GM12878 (cell line): ENCODE results near the gene TMEM198.

ENCODE experiments used
- CEBPB ChIP-seq, 2 experiments: fragments of 150-350 bp in 1 of 2; IDR thresholded peaks; 2 replicates each; pipeline ENCODE4 v1.6.1; 2012 to 2014; ENCODE audit warnings: low read depth in 2 of 2, low read length in 2 of 2, borderline replicate concordance in 1 of 2, inconsistent platforms in 1 of 2
- CREB1 ChIP-seq: IDR thresholded peaks from 2 replicates; pipeline ENCODE4 v1.6.1; 2012; ENCODE audit warnings: low read depth, mild to moderate bottlenecking, inconsistent platforms
- GABPA ChIP-seq: IDR thresholded peaks from 2 replicates; pipeline ENCODE4 v1.6.1; 2014; ENCODE audit warnings: antibody characterized with exemption, low read depth, mild to moderate bottlenecking, inconsistent platforms
- HDAC2 ChIP-seq: fragments of 200-600 bp; sonication (generic); IDR thresholded peaks from 2 replicates; pipeline ENCODE4 v1.6.1; 2017
- JUNB ChIP-seq: IDR thresholded peaks from 2 replicates; pipeline ENCODE4 v1.6.1; 2016; ENCODE audit warnings: antibody characterized with exemption, mild to moderate bottlenecking
- JUND ChIP-seq: IDR thresholded peaks from 2 replicates; pipeline ENCODE4 v1.6.1; 2012; ENCODE audit warnings: low read depth, mild to moderate bottlenecking, low read length, improper control_type of control experiment, moderate library complexity
- MXI1 ChIP-seq: fragments of 150-350 bp; IDR thresholded peaks from 2 replicates; pipeline ENCODE4 v1.6.1; 2011; ENCODE audit warnings: low read depth, mild to moderate bottlenecking, inconsistent platforms, low read length, improper control_type of control experiment
- NFIC ChIP-seq: IDR thresholded peaks from 2 replicates; pipeline ENCODE4 v1.6.1; 2012; ENCODE audit warnings: low read depth, mild to moderate bottlenecking, inconsistent platforms, low read length, moderate library complexity
- POLR2AphosphoS5 ChIP-seq: IDR thresholded peaks from 2 replicates; pipeline ENCODE4 v1.6.1; 2011; ENCODE audit warnings: mild to moderate bottlenecking, low read length, inconsistent platforms
- TF ChIP-seq, protein P1 (sequence below): fragments of 450-650 bp; IDR thresholded peaks from 2 replicates; pipeline ENCODE4 v1.6.1; 2017; ENCODE audit warnings: antibody characterized with exemption, mild to moderate bottlenecking, moderate library complexity
- TF ChIP-seq, protein P2 (sequence below), 3 experiments: IDR thresholded peaks in 2 of 3; conservative IDR thresholded peaks in 1 of 3; 2 replicates each; pipeline ENCODE4 v1.5.1; 2011; ENCODE audit warnings: low read depth in 3 of 3, low read length in 3 of 3, mild to moderate bottlenecking in 3 of 3, control low read depth in 2 of 3, moderate library complexity in 2 of 3, inconsistent platforms in 1 of 3, mixed read lengths in 1 of 3; ENCODE audit not compliant: control insufficient read depth in 2 of 3, insufficient read depth in 1 of 3; ENCODE audit errors: extremely low read depth in 1 of 3

DNA sequence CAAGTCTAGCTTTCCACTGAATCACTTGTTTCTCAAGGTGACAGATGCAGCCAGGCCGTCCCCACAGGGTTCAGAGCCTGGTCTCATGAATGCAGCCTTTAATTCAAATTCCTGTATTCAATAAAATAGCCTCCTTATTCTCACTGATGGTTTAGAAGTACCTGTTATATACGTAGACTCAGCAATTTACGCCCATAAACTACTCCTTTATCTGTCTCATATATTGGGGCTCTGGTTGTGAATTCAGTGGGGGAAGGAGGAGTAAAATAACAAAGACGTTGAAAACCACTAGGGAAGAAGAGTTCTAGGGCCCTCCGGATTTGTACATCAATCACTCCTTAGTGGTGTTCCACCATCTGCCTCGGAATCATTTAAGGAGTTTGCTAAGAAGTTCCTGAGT is 25.8 kb downstream of the TMEM198 start:
- TF ChIP-seq JUNB: no peak
- TF ChIP-seq, protein P1, sequence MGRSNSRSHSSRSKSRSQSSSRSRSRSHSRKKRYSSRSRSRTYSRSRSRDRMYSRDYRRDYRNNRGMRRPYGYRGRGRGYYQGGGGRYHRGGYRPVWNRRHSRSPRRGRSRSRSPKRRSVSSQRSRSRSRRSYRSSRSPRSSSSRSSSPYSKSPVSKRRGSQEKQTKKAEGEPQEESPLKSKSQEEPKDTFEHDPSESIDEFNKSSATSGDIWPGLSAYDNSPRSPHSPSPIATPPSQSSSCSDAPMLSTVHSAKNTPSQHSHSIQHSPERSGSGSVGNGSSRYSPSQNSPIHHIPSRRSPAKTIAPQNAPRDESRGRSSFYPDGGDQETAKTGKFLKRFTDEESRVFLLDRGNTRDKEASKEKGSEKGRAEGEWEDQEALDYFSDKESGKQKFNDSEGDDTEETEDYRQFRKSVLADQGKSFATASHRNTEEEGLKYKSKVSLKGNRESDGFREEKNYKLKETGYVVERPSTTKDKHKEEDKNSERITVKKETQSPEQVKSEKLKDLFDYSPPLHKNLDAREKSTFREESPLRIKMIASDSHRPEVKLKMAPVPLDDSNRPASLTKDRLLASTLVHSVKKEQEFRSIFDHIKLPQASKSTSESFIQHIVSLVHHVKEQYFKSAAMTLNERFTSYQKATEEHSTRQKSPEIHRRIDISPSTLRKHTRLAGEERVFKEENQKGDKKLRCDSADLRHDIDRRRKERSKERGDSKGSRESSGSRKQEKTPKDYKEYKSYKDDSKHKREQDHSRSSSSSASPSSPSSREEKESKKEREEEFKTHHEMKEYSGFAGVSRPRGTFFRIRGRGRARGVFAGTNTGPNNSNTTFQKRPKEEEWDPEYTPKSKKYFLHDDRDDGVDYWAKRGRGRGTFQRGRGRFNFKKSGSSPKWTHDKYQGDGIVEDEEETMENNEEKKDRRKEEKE: no peak
- TF ChIP-seq POLR2AphosphoS5: no peak
- no peak for TF ChIP-seq CREB1
- TF ChIP-seq, protein P2, sequence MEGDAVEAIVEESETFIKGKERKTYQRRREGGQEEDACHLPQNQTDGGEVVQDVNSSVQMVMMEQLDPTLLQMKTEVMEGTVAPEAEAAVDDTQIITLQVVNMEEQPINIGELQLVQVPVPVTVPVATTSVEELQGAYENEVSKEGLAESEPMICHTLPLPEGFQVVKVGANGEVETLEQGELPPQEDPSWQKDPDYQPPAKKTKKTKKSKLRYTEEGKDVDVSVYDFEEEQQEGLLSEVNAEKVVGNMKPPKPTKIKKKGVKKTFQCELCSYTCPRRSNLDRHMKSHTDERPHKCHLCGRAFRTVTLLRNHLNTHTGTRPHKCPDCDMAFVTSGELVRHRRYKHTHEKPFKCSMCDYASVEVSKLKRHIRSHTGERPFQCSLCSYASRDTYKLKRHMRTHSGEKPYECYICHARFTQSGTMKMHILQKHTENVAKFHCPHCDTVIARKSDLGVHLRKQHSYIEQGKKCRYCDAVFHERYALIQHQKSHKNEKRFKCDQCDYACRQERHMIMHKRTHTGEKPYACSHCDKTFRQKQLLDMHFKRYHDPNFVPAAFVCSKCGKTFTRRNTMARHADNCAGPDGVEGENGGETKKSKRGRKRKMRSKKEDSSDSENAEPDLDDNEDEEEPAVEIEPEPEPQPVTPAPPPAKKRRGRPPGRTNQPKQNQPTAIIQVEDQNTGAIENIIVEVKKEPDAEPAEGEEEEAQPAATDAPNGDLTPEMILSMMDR (IDR thresholded peaks at IDR 0.05 in 2 of 3, conservative IDR thresholded peaks at IDR 0.05 in 1 of 3; ENCODE audit: control insufficient read depth in 2 of 3, extremely low read depth in 1 of 3, insufficient read depth in 1 of 3, low read depth in 3 of 3, low read length in 3 of 3): no peak
- no peak for TF ChIP-seq GABPA
- no peak for TF ChIP-seq HDAC2
- no peak for TF ChIP-seq NFIC
- TF ChIP-seq JUND: no peak
- no peak for TF ChIP-seq MXI1
- TF ChIP-seq CEBPB (IDR thresholded peaks at IDR 0.05; ENCODE audit: borderline replicate concordance in 1 of 2, low read depth in 2 of 2, low read length in 2 of 2): no peak
